HEK293T (cell line): ENCODE results near the gene SYTL1.

Experiments used
- CTCF ChIA-PET: fragments of 350-600 bp; formaldehyde crosslinking; extraction: SDS; loops from one replicate; lab custom pipeline; 2021; ENCODE audit warnings: antibody characterized with exemption, inconsistent platforms; lab: Yijun Ruan, JAX
- POLR2A ChIA-PET: fragments of 350-600 bp; formaldehyde crosslinking; extraction: SDS; loops from one replicate; lab custom pipeline; 2020; ENCODE audit warnings: antibody characterized with exemption, inconsistent platforms; lab: Yijun Ruan, JAX
- DNase-seq: peaks from one replicate; pipeline ENCODE4 v3.0.0; 2012; ENCODE audit warnings: mixed read lengths; ENCODE audit errors: extremely low spot score
- ARNT ChIP-seq: fragments of 450-650 bp; IDR thresholded peaks from 2 replicates; pipeline ENCODE4 v1.6.1; 2017; ENCODE audit warnings: mild to moderate bottlenecking
- BHLHE40 ChIP-seq: fragments of 450-650 bp; IDR thresholded peaks from 2 replicates; pipeline ENCODE4 v1.6.1; 2016; ENCODE audit warnings: mild to moderate bottlenecking, moderate library complexity, borderline replicate concordance
- CTBP1 ChIP-seq: fragments of 450-650 bp; IDR thresholded peaks from 2 replicates; pipeline ENCODE4 v1.6.1; 2016; ENCODE audit warnings: borderline replicate concordance
- ELF4 ChIP-seq: fragments of 450-650 bp; IDR thresholded peaks from 2 replicates; pipeline ENCODE4 v1.6.1; 2017; ENCODE audit warnings: antibody characterized with exemption
- FOXA1 ChIP-seq: fragments of 450-650 bp; IDR thresholded peaks from 2 replicates; pipeline ENCODE4 v1.6.1; 2016; ENCODE audit warnings: mild to moderate bottlenecking
- FOXK2 ChIP-seq: fragments of 450-650 bp; IDR thresholded peaks from 2 replicates; pipeline ENCODE4 v1.6.1; 2016; ENCODE audit warnings: mild to moderate bottlenecking
- FOXM1 ChIP-seq: fragments of 450-650 bp; IDR thresholded peaks from 2 replicates; pipeline ENCODE4 v1.6.1; 2017; ENCODE audit warnings: mild to moderate bottlenecking, borderline replicate concordance
- HDGF ChIP-seq: fragments of 450-650 bp; IDR thresholded peaks from 2 replicates; pipeline ENCODE4 v1.6.1; 2017; ENCODE audit warnings: antibody characterized with exemption, borderline replicate concordance
- L3MBTL2 ChIP-seq: fragments of 450-650 bp; conservative IDR thresholded peaks from 2 replicates; pipeline ENCODE4 v1.6.1; 2016; ENCODE audit warnings: mild to moderate bottlenecking
- LEF1 ChIP-seq: fragments of 450-650 bp; IDR thresholded peaks from 2 replicates; pipeline ENCODE4 v1.6.1; 2017; ENCODE audit warnings: mild to moderate bottlenecking, borderline replicate concordance
- NFRKB ChIP-seq: fragments of 450-650 bp; IDR thresholded peaks from 2 replicates; pipeline ENCODE4 v1.6.1; 2016; ENCODE audit warnings: mild to moderate bottlenecking, moderate library complexity
- PKNOX1 ChIP-seq: fragments of 450-650 bp; IDR thresholded peaks from 2 replicates; pipeline ENCODE4 v1.6.1; 2016
- SP1 ChIP-seq: fragments of 450-650 bp; IDR thresholded peaks from 2 replicates; pipeline ENCODE4 v1.6.1; 2017
- SUZ12 ChIP-seq: fragments of 450-650 bp; IDR thresholded peaks from 2 replicates; pipeline ENCODE4 v1.6.1; 2016; ENCODE audit warnings: mild to moderate bottlenecking
- TARDBP ChIP-seq: fragments of 450-650 bp; IDR thresholded peaks from 2 replicates; pipeline ENCODE4 v1.6.1; 2016
- ZNF384 ChIP-seq: fragments of 450-650 bp; IDR thresholded peaks from 2 replicates; pipeline ENCODE4 v1.6.1; 2016

SYTL1 gene

DNA sequence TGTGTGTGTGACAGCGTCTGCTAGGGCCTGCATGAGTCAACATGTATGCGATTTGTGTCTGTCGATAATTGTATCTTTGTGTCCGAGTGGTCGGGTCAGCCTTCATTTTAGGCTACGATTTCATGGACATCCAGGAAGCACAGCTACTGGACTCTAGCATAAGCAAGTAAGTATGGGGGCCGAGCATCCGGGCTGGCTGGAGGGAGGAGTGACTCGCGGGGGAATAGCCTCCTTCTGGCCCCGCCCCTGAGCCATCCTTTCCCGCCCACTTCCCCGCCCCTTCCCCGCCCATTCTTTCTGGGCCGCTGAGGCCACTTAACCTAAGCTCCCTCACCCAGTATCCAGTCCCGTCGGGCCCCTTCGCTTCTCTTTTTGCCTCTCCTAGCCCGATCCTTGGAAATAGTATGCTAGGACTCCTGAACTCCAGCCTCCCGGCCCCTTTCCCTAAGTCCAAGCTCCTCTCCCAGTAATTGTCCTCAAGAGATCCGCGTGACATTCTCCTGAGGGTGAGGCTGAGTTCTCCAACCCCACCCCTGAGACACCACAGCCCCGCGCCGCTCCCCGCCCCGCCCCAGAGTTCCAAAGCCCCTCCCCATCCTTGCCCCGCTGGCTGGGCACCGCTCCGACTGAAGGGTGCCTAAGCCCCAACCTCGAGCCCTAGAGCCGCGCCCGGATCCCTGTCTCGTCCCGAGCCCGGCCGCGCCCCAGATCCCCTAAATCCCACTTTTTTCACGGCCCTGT, 23.7 kb downstream of the SYTL1 start:
- ChIA-PET POLR2A (interaction anchor here (0.5 to 4.0 kb wide), 22 partner anchors 9 to 380 kb away, joined by 3 to 26 read pairs (median 5); partner anchors contain the start of genes CD164L2, FCN3, SLC9A1 and SYTL1), CTCF (interaction anchor here (0.5 to 3.8 kb wide), 9 partner anchors 8 to 354 kb away, joined by 3 to 25 read pairs (median 3); partner anchors contain the start of gene CD164L2)
- TF ChIP-seq FOXM1 (no peak), HDGF (no peak), SUZ12 (no peak), FOXA1 (no peak), PKNOX1 (no peak), SP1 (peak; percentile 83), L3MBTL2 (no peak)
- DNase-seq: peak; percentile 90

- no peak for TF ChIP-seq PKNOX1
- TF ChIP-seq FOXM1: no peak
- DNase-seq: peak; percentile 74
- POLR2A ChIA-PET: interaction anchor here (1.0 to 4.0 kb wide), 22 partner anchors 9 to 211 kb away, joined by 3 to 26 read pairs (median 4); partner anchors contain the start of genes CD164L2, FCN3, SLC9A1 and SYTL1
- CTCF ChIA-PET: interaction anchor here (0.5 to 3.8 kb wide), 11 partner anchors 9 to 354 kb away, joined by 3 to 25 read pairs (median 3); partner anchors contain the start of gene CD164L2
Observed at GRCh38 chr1:27366113-27366410, 24.2 kb downstream of the SYTL1 start.

- ChIA-PET POLR2A (interaction anchor here (0.7 to 4.0 kb wide), 24 partner anchors 8 to 201 kb away, joined by 3 to 26 read pairs (median 5); partner anchors contain the start of genes CD164L2, FCN3 and SYTL1), CTCF (interaction anchor here (0.6 to 3.8 kb wide), 13 partner anchors 9 to 353 kb away, joined by 3 to 25 read pairs (median 3); partner anchors contain the start of gene CD164L2)
- DNase-seq: peak; percentile 73
- TF ChIP-seq FOXA1 (no peak), L3MBTL2 (peak; percentile 48), TARDBP (no peak), ELF4 (peak; percentile 31; the same call in 1 of the 2 replicates), PKNOX1 (no peak), BHLHE40 (no peak), FOXM1 (peak; percentile 39; the same call in 1 of the 2 replicates), LEF1 (no peak), SUZ12 (no peak), ARNT (peak; percentile 47; the same call in 1 of the 2 replicates), CTBP1 (no peak), ZNF384 (no peak), NFRKB (no peak), FOXK2 (no peak), SP1 (no peak), HDGF (0 out of 2 replicates have a peak, but pooled peaks have one; percentile 36)
Observed at GRCh38 chr1:27366411-27367159, 24.8 kb downstream of the SYTL1 start, which contains the start of gene MAP3K6. Gene MAP3K6 (minus strand): TSS chr1:27366961. CDS start chr1:27366597, 364 bp downstream.

DNA sequence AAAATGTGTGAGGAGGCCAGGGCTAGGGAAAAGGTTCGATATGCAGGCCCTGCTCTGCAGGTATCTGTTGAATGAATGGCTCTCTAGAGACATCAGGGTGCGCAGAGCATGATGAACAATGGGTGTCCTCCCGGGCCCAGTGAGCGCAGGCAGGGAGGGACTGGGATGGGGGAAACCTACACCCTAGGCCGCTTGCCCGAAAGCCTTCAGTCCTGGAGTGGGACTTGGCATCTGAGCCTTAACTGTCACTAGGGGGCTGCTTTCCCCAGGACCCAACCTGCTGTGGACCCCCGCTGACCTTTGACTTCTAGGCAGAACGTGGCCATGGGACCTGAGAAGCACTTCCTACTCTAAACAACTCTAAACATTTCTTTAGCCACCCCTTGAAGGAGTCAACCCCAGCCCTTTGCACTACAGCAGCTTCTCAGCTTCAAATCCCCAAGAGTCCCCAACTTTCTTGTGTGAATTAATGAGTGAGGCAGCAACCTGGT, 25.4 kb downstream of the SYTL1 start:
- POLR2A ChIA-PET: interaction anchor here (0.7 to 4.0 kb wide), 22 partner anchors 8 to 201 kb away, joined by 3 to 26 read pairs (median 5); partner anchors contain the start of genes CD164L2, FCN3 and SYTL1
- CTCF ChIA-PET: interaction anchor here (0.6 to 3.8 kb wide), 7 partner anchors 8 to 52 kb away, joined by 3 to 25 read pairs (median 3); partner anchors contain the start of gene CD164L2
- no peak for DNase-seq
- TF ChIP-seq ARNT: no peak
- TF ChIP-seq BHLHE40: no peak
- TF ChIP-seq FOXM1: no peak
- TF ChIP-seq HDGF: no peak
- TF ChIP-seq PKNOX1: no peak
- no peak for TF ChIP-seq FOXK2
- no peak for TF ChIP-seq LEF1
- no peak for TF ChIP-seq FOXA1
- no peak for TF ChIP-seq ELF4
- TF ChIP-seq NFRKB: no peak
- TF ChIP-seq ZNF384: no peak
- no peak for TF ChIP-seq L3MBTL2
